MCF 10A (cell line): Measurements from ENCODE around the gene GULP1. TPM values are rescaled to one million over a fixed set of nuclear protein-coding genes. Genes with fewer than 3 reads are reported as not detected.

Experiments used
- BruUV-seq: library from RNA; stranded (reverse); fragments of 400-500 nt; replicated peaks from 2 replicates; lab custom pipeline; 2021; lab: Mats Ljungman, UMichigan
- CTCF ChIA-PET: fragments of 300-600 bp; sonication (Branson Sonifier 250); formaldehyde crosslinking; extraction: SDS; loops from one replicate; lab custom pipeline; 2021; ENCODE audit warnings: antibody characterized with exemption, inconsistent platforms; lab: Yijun Ruan, JAX
- POLR2A ChIA-PET: fragments of 300-600, 350-650 bp; sonication (Branson Sonifier 250); formaldehyde crosslinking; extraction: SDS; loops from one replicate; lab custom pipeline; 2020; ENCODE audit warnings: antibody characterized with exemption, inconsistent platforms; lab: Yijun Ruan, JAX
- DNase-seq: peaks from one replicate; pipeline ENCODE4 v3.0.0-alpha.2; 2018; ENCODE audit not compliant: unreplicated experiment
- H3K27ac Mint-ChIP-seq: one replicate; pipeline ENCODE4 v1.8.0; 2022; ENCODE audit warnings: mild to moderate bottlenecking, low read depth, mixed read lengths; ENCODE audit not compliant: unreplicated experiment
- H3K27me3 Mint-ChIP-seq: one replicate; pipeline ENCODE4 v1.8.0; 2022; ENCODE audit warnings: mixed read lengths; ENCODE audit not compliant: insufficient read depth, unreplicated experiment
- H3K36me3 Mint-ChIP-seq: one replicate; pipeline ENCODE4 v1.8.0; 2022; ENCODE audit warnings: mild to moderate bottlenecking, moderate library complexity, mixed read lengths; ENCODE audit not compliant: insufficient read depth, unreplicated experiment
- H3K4me1 Mint-ChIP-seq: one replicate; pipeline ENCODE4 v1.8.0; 2022; ENCODE audit warnings: mixed read lengths; ENCODE audit not compliant: insufficient read depth, unreplicated experiment
- H3K4me3 Mint-ChIP-seq: one replicate; pipeline ENCODE4 v1.8.0; 2022; ENCODE audit warnings: mild to moderate bottlenecking, moderate library complexity, mixed read lengths; ENCODE audit not compliant: unreplicated experiment
- H3K9me3 Mint-ChIP-seq: one replicate; pipeline ENCODE4 v1.8.0; 2022; ENCODE audit warnings: mixed read lengths; ENCODE audit not compliant: unreplicated experiment
- CTCF ChIP-seq: fragments of 200-600 bp; IDR thresholded peaks from one replicate; pipeline ENCODE4 v1.8.0; 2022; ENCODE audit warnings: antibody characterized with exemption, mild to moderate bottlenecking; ENCODE audit not compliant: unreplicated experiment
- intact Hi-C: fragments of 100-400 bp; cut with micrococcal nuclease; formaldehyde crosslinking; loops from 2 replicates; pipeline ENCODE4 v1.14.1; 2022
- total RNA-seq: library from RNA; stranded (reverse); gene quantifications from 2 replicates; pipeline ENCODE4 v1.2.3, GENCODE V29; 2022

Gene GULP1
- total RNA-seq, 1 experiment from 2014 or later: 4.2 TPM

- DNase-seq: no peak
- no peak overlapping the region for H3K4me3 Mint-ChIP-seq
- no peak overlapping the region for H3K27ac Mint-ChIP-seq
- no peaks in the 10 kb centered on the region for H3K36me3 Mint-ChIP-seq
- intact Hi-C loops: no loop called here
- peaks cover 4% of the 10 kb centered on the region for H3K4me1 Mint-ChIP-seq
- no peak for TF ChIP-seq CTCF
- no TSS peak for BruUV-seq
- ChIA-PET POLR2A (no interaction called here), CTCF (interaction anchor here (1.4 kb wide), 1 partner anchor 8 kb away, joined by 4 read pairs; no protein-coding TSS in a partner anchor)
- H3K9me3 Mint-ChIP-seq: no peaks in the 10 kb centered on the region
- no peaks in the 10 kb centered on the region for H3K27me3 Mint-ChIP-seq
Measured at GRCh38 chr2:188495969-188496431, 204.3 kb downstream of the GULP1 start.

- H3K4me1 Mint-ChIP-seq: peaks cover 4% of the 10 kb centered on the region
- POLR2A ChIA-PET: no interaction called here
- H3K4me3 Mint-ChIP-seq: no peak overlapping the region
- CTCF ChIA-PET: interaction anchor here (0.6 kb wide), 1 partner anchor 343 kb away, joined by 3 read pairs; no protein-coding TSS in a partner anchor
- H3K9me3 Mint-ChIP-seq: no peaks in the 10 kb centered on the region
- intact Hi-C loops: no loop called here
- no peak overlapping the region for H3K27ac Mint-ChIP-seq
- DNase-seq: no peak
- no peak for TF ChIP-seq CTCF
- H3K27me3 Mint-ChIP-seq: no peaks in the 10 kb centered on the region
- H3K36me3 Mint-ChIP-seq: no peaks in the 10 kb centered on the region
- no TSS peak for BruUV-seq
Measured at GRCh38 chr2:188497726-188498125, 206.1 kb downstream of the GULP1 start.

- no TSS peak for BruUV-seq
- intact Hi-C loops: no loop called here
- Mint-ChIP-seq H3K9me3 (no peaks in the 10 kb centered on the region), H3K4me3 (no peak overlapping the region), H3K27ac (no peak overlapping the region), H3K27me3 (no peaks in the 10 kb centered on the region), H3K36me3 (no peaks in the 10 kb centered on the region), H3K4me1 (no peaks in the 10 kb centered on the region)
- POLR2A ChIA-PET: no interaction called here
- CTCF ChIA-PET: interaction anchor here (0.6 to 1.4 kb wide), 2 partner anchors 8 to 905 kb away, joined by 4 read pairs; no protein-coding TSS in a partner anchor
- DNase-seq: no peak
- TF ChIP-seq CTCF: no peak
Measured at GRCh38 chr2:188503975-188504374, 212.3 kb downstream of the GULP1 start.

GRCh38 chr2:188506843-188507242 lies 215.2 kb downstream of the GULP1 start:
- Mint-ChIP-seq H3K27me3 (no peaks in the 10 kb centered on the region), H3K36me3 (no peaks in the 10 kb centered on the region), H3K4me1 (no peaks in the 10 kb centered on the region), H3K4me3 (no peak overlapping the region), H3K9me3 (no peaks in the 10 kb centered on the region), H3K27ac (no peak overlapping the region)
- intact Hi-C loops: no loop called here
- no peak for TF ChIP-seq CTCF
- CTCF ChIA-PET: no interaction called here
- BruUV-seq: no TSS peak
- POLR2A ChIA-PET: no interaction called here
- no peak for DNase-seq
